Nephron (organoid): Measurements from ENCODE around the gene NLGN4X.

ENCODE experiments used
- H3K27ac Mint-ChIP-seq, 3 experiments: 2 replicates each; pipeline ENCODE4 v1.8.0; 2020; ENCODE audit warnings: mixed read lengths in 3 of 3, mild to moderate bottlenecking in 2 of 3, moderate library complexity in 1 of 3
- H3K27me3 Mint-ChIP-seq: 2 replicates; pipeline ENCODE4 v1.8.0; 2021; ENCODE audit warnings: low read depth, mild to moderate bottlenecking, moderate library complexity, mixed read lengths
- H3K36me3 Mint-ChIP-seq: 2 replicates; pipeline ENCODE4 v1.8.0; 2020; ENCODE audit warnings: low read depth, mixed read lengths
- H3K4me1 Mint-ChIP-seq: 2 replicates; pipeline ENCODE4 v1.8.0; 2020; ENCODE audit warnings: mixed read lengths
- H3K4me3 Mint-ChIP-seq, 3 experiments: 2 replicates each; pipeline ENCODE4 v1.8.0; 2020; ENCODE audit warnings: mild to moderate bottlenecking in 3 of 3, mixed read lengths in 3 of 3, moderate library complexity in 2 of 3
- H3K9me3 Mint-ChIP-seq: 2 replicates; pipeline ENCODE4 v1.8.0; 2020; ENCODE audit warnings: mixed read lengths
- TF ChIP-seq, protein P1 (sequence below), 3 experiments: fragments of 200-600 bp; sonication (generic); IDR thresholded peaks; one replicate each; pipeline ENCODE4 v1.5.0; 2021; ENCODE audit warnings: antibody characterized with exemption in 3 of 3; ENCODE audit not compliant: unreplicated experiment in 3 of 3

Gene NLGN4X

DNA sequence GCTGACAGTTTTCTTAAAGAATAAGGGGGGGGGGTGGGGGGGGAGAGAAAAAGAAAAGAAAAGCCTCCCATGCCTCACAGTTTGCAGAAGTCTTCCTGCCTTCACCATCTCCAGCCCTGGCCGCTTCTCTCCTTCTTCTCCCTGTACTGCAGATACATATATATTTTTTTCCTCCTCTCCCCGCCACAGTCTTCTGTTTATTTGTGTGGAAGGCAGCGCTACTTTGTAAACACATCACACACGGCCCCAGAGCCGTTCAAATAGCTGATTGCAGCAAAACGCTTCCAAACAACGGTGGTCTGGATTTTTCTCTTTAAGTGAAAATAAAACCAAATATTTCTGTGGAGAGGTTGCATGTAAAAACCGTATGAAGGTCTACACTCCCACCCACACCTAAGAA is 732 bp downstream of the NLGN4X start:
- TF ChIP-seq, protein P1, sequence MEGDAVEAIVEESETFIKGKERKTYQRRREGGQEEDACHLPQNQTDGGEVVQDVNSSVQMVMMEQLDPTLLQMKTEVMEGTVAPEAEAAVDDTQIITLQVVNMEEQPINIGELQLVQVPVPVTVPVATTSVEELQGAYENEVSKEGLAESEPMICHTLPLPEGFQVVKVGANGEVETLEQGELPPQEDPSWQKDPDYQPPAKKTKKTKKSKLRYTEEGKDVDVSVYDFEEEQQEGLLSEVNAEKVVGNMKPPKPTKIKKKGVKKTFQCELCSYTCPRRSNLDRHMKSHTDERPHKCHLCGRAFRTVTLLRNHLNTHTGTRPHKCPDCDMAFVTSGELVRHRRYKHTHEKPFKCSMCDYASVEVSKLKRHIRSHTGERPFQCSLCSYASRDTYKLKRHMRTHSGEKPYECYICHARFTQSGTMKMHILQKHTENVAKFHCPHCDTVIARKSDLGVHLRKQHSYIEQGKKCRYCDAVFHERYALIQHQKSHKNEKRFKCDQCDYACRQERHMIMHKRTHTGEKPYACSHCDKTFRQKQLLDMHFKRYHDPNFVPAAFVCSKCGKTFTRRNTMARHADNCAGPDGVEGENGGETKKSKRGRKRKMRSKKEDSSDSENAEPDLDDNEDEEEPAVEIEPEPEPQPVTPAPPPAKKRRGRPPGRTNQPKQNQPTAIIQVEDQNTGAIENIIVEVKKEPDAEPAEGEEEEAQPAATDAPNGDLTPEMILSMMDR (IDR thresholded peaks at IDR 0.05; ENCODE audit: unreplicated experiment in 3 of 3), result no peak
- H3K27me3 Mint-ChIP-seq, result peaks cover 48% of the 10 kb centered on the region
- H3K27ac Mint-ChIP-seq, result peak overlapping the region in 2 of 3 experiments; percentile 34 to 40
- no peaks in the 10 kb centered on the region for H3K9me3 Mint-ChIP-seq
- peaks cover 29% of the 10 kb centered on the region for H3K4me1 Mint-ChIP-seq
- H3K36me3 Mint-ChIP-seq, result no peaks in the 10 kb centered on the region
- peak overlapping the region; percentile 89 to 99 (median 93) for H3K4me3 Mint-ChIP-seq

DNA sequence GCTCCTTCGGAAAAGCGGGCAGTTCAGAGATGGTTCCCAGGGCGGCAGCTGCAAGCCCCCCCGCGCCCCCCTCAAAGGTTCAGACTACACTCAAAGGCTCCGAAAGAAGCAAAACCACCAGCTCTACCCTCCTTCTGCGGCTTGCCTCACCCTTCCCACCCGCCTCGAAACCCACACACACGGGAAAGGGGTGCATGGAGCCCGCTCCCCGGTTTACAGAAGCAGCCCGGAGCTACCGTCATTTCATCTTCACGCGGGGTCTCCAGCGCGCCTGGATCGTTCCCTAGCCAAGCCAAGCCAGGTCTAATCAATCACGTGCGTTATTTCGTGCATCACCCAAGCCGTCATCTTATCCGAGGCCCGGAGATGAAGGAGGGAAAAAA is 1.2 kb downstream of the NLGN4X start:
- peaks cover 48% of the 10 kb centered on the region for H3K27me3 Mint-ChIP-seq

DNA sequence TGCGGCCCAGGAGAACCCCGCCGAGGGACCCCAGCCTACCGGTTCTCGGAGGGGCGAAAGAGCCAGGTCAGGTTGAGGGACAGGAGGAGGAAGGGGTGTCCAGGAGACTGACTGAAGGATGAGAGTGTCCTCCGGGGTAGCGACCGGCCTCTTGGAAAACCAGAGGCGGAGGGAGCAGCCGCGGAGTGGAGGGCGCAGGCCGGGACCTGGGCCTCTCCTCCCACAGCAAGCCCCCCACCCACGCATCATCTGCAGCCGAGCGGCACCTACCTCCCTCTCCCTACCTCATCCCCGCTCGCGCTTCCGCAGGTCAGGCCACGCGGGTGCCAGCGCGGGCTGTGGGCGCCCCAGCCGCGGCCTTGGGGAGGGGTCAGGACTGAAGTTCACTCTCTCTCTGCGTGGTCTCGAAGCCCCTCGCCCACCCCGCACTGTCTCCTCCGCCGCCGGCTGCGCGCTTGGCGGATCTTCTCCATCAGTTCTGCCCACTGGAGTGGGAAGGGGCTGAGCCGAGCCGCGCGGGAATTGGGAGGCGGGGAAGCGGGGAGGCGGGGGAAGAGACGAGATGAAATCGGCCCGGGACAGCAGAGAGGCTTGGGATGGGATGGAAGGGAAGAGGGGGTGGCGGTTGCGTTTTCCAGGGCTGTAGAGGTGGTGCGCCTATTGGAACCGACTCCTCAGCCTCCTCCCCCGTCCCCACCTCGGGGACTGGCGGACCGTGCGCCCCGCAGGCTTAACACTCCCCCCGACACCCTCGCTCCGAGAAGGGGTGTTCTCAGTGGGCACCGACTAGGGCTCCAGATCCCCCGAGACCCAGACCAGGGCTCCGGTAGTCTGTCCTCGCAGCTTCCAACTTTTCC is 1.8 kb downstream of the NLGN4X start:
- H3K4me1 Mint-ChIP-seq, result peaks cover 29% of the 10 kb centered on the region
- peak overlapping the region in 1 of 3 experiments; percentile 34 for H3K27ac Mint-ChIP-seq
- peak overlapping the region; percentile 93 to 99 (median 97) for H3K4me3 Mint-ChIP-seq
- H3K36me3 Mint-ChIP-seq, result no peaks in the 10 kb centered on the region
- H3K9me3 Mint-ChIP-seq, result no peaks in the 10 kb centered on the region
- peaks cover 48% of the 10 kb centered on the region for H3K27me3 Mint-ChIP-seq
- TF ChIP-seq, protein P1 (IDR thresholded peaks at IDR 0.05; ENCODE audit: unreplicated experiment in 3 of 3), result no peak

More for the DNA sequence above, 1.2 kb downstream of the NLGN4X start:
- no peaks in the 10 kb centered on the region for H3K9me3 Mint-ChIP-seq
- peaks cover 29% of the 10 kb centered on the region for H3K4me1 Mint-ChIP-seq
- H3K4me3 Mint-ChIP-seq, result peak overlapping the region; percentile 89 to 99 (median 93)
- TF ChIP-seq, protein P1 (IDR thresholded peaks at IDR 0.05; ENCODE audit: unreplicated experiment in 3 of 3), result no peak
- H3K27ac Mint-ChIP-seq, result peak overlapping the region in 2 of 3 experiments; percentile 34
- no peaks in the 10 kb centered on the region for H3K36me3 Mint-ChIP-seq

DNA sequence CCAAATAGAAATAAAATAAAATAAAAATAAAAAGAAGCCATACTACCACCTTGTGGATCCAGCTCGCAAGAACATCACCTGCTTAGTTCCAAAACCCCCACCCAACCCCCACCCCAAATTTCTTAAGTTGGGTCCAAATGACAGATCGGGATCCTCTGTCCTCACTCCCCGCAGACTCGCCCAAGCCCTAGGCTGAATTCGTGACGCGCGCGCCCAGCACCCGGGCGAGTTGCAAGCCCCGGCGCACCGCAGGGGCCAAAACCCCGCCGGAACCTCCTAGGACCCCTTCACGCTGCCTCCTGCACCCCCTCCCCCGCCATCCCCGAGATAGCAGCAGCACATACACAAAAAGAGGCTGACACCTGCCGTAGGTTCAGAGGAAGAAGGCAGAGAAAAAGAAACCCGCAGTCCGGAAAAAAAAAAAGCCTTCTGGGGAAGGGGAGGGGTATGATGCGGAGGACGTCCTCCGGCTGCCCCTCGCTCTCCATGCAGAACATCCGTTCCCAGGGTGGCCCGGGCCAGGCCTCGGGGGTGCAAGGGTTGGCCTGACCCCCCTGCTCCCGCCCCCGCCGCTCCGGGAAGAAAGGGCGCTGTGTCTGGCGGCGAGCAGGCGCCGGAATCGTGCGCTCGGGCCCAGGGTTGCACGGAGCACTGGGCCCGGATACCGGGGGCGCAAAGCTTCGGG is 2.6 kb downstream of the NLGN4X start:
- TF ChIP-seq, protein P1 (IDR thresholded peaks at IDR 0.05; ENCODE audit: unreplicated experiment in 3 of 3), result peak in 2 of 3 experiments; percentile 41 to 42
- H3K27ac Mint-ChIP-seq, result peak overlapping the region; percentile 68 to 73 (median 69)
- no peaks in the 10 kb centered on the region for H3K36me3 Mint-ChIP-seq
- H3K4me3 Mint-ChIP-seq, result peak overlapping the region; percentile 93 to 99 (median 97)
- peaks cover 29% of the 10 kb centered on the region for H3K4me1 Mint-ChIP-seq
- no peaks in the 10 kb centered on the region for H3K9me3 Mint-ChIP-seq
- H3K27me3 Mint-ChIP-seq, result peaks cover 43% of the 10 kb centered on the region

DNA sequence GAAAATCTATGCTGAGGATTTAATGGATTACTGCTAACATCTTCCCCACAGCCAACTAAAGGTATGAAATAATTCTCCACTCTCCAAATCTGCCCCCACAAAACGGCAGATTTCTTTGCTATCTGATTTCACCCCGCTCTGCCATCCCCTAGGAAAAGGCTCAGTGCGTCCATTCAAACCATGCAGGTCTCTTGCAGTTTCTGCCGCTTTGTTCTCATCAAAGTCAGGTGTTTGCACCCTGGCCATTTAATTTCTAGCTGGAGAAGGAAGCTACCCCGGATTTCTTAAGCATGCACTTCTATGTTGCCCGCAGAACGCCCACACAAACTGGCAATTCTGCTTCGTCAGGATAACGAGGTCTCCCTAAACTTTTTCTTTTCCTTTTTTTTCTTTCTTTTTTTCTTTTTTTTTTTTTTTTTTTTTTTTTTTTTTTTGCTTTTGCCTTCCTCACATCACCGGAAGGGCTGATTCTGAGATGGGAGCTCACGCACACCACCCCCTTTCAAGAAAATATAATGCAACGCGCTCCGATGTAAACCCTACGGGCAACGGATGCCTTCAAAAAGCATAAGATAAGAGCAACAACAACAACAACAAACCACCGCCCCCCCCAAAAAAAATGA is 3.3 kb downstream of the NLGN4X start:
- TF ChIP-seq, protein P1 (IDR thresholded peaks at IDR 0.05; ENCODE audit: unreplicated experiment in 3 of 3), result no peak
- H3K9me3 Mint-ChIP-seq, result no peaks in the 10 kb centered on the region
- H3K4me1 Mint-ChIP-seq, result peaks cover 29% of the 10 kb centered on the region
- peak overlapping the region; percentile 68 to 73 (median 69) for H3K27ac Mint-ChIP-seq
- H3K36me3 Mint-ChIP-seq, result no peaks in the 10 kb centered on the region
- peak overlapping the region; percentile 93 to 99 (median 97) for H3K4me3 Mint-ChIP-seq
- H3K27me3 Mint-ChIP-seq, result peaks cover 36% of the 10 kb centered on the region
